LHCN-M2 (cell line): ENCODE results near the gene SMAD2. TPM values are rescaled to one million over a fixed set of nuclear protein-coding genes. Genes with fewer than 3 reads are reported as not detected.
A peak's percentile ranks its signal among the peaks of the same experiment; 100 is the strongest.
"Not testable (repeated sequence)": the region's sequence is repeated elsewhere in the genome, so short reads cannot be mapped to it uniquely, and the experiment has no call there.

ENCODE experiments used
- DNase-seq: peaks from one replicate; pipeline ENCODE4 v3.0.0-alpha.2; 2012; ENCODE audit warnings: low read depth
- polyA plus RNA-seq: library from polyadenylated mRNA; unstranded; fragments of >200 nt; gene quantifications from one replicate; pipeline ENCODE4 v1.2.1, GENCODE V29; 2012; ENCODE audit warnings: missing spikeins
- total RNA-seq: library from RNA; depleted of rRNA; stranded (reverse); fragments of >200 nt; gene quantifications from 2 replicates; pipeline ENCODE4 v1.2.3, GENCODE V29; 2014; rRNA removed

The SMAD2 gene
- total RNA-seq = 94.3 and 105 TPM in 2 replicates
- polyA plus RNA-seq = 57.6 TPM

- peak; percentile 61 for DNase-seq
Observed at GRCh38 chr18:47930199-47930930, at the start of gene SMAD2. Gene SMAD2 (minus strand): TSS chr18:47930659. CDS start chr18:47896756, 33,903 bp downstream.

GRCh38 chr18:47979611-47980200 is 49.2 kb upstream of the SMAD2 start:
- no peak for DNase-seq

GRCh38 chr18:47978603-47979002 is 48.1 kb upstream of the SMAD2 start:
- no peak for DNase-seq

GRCh38 chr18:47978141-47978540 is 47.7 kb upstream of the SMAD2 start:
- no peak for DNase-seq

- no peak for DNase-seq
Observed at GRCh38 chr18:47975701-47976100, 45.2 kb upstream of the SMAD2 start.

GRCh38 chr18:47975105-47975504 is 44.6 kb upstream of the SMAD2 start:
- DNase-seq = no peak

- no peak for DNase-seq
Observed at GRCh38 chr18:47970664-47971531, 40.4 kb upstream of the SMAD2 start.

- DNase-seq = peak; percentile 68
Observed at GRCh38 chr18:47969816-47970215, 39.4 kb upstream of the SMAD2 start.

GRCh38 chr18:47968721-47969120 is 38.3 kb upstream of the SMAD2 start:
- DNase-seq = peak; percentile 62

- DNase-seq = peak; percentile 19
Observed at GRCh38 chr18:47968006-47968676, 37.7 kb upstream of the SMAD2 start.

- DNase-seq = no peak
Observed at GRCh38 chr18:47964053-47964452, 33.6 kb upstream of the SMAD2 start.

- not testable (repeated sequence) for DNase-seq
Observed at GRCh38 chr18:47961003-47961402, 30.5 kb upstream of the SMAD2 start.

- peak; percentile 84 for DNase-seq
Observed at GRCh38 chr18:47953471-47953931, 23.0 kb upstream of the SMAD2 start.

- no peak for DNase-seq
Observed at GRCh38 chr18:47950511-47950910, 20.1 kb upstream of the SMAD2 start.

- DNase-seq = no peak
Observed at GRCh38 chr18:47949202-47949601, 18.7 kb upstream of the SMAD2 start.

- no peak for DNase-seq
Observed at GRCh38 chr18:47946889-47947288, 16.4 kb upstream of the SMAD2 start.

GRCh38 chr18:47944972-47945852 is 14.8 kb upstream of the SMAD2 start:
- peak; percentile 78 for DNase-seq

GRCh38 chr18:47936952-47937351 is 6.5 kb upstream of the SMAD2 start:
- no peak for DNase-seq

GRCh38 chr18:47935321-47936055 is 5.0 kb upstream of the SMAD2 start:
- no peak for DNase-seq

- no peak for DNase-seq
Observed at GRCh38 chr18:47932603-47933002, 2.1 kb upstream of the SMAD2 start.
